Measurements from ENCODE around the gene GEMIN4.

DNA sequence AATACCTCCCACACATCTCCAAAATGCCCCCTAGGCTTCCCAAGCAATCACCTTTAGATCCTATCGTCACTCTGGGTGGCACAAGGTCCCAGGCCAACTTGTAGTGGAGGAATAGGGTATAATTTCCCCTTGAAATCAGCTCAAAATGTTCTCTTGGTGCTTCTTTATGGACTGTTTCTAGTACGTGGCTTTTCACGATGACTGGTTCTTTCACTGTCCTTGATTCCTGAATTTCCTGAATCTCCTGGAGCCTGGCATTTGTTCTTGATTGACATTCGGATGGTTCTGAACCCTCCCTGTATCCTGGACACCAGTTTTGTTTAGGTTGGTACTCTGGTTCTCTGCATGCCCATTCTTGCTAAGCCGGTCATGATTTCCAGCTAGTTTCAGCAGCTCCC, 30.5 kb downstream of the GEMIN4 start:
- TF ChIP-seq TAF1 (IDR thresholded peaks at IDR 0.05; ENCODE audit: borderline replicate concordance, low read depth, low read length) (no peak), EP300 (IDR thresholded peaks at IDR 0.05; ENCODE audit: borderline replicate concordance in 1 of 2, control insufficient read depth in 1 of 2, low read depth in 2 of 2, low read length in 2 of 2) (no peak), GABPA (IDR thresholded peaks at IDR 0.05; ENCODE audit: low read depth) (no peak), BRCA1 (IDR thresholded peaks at IDR 0.05; ENCODE audit: low read depth, low read length) (no peak), CHD4 (IDR thresholded peaks at IDR 0.05) (no peak)
- TF ChIP-seq, protein P1, sequence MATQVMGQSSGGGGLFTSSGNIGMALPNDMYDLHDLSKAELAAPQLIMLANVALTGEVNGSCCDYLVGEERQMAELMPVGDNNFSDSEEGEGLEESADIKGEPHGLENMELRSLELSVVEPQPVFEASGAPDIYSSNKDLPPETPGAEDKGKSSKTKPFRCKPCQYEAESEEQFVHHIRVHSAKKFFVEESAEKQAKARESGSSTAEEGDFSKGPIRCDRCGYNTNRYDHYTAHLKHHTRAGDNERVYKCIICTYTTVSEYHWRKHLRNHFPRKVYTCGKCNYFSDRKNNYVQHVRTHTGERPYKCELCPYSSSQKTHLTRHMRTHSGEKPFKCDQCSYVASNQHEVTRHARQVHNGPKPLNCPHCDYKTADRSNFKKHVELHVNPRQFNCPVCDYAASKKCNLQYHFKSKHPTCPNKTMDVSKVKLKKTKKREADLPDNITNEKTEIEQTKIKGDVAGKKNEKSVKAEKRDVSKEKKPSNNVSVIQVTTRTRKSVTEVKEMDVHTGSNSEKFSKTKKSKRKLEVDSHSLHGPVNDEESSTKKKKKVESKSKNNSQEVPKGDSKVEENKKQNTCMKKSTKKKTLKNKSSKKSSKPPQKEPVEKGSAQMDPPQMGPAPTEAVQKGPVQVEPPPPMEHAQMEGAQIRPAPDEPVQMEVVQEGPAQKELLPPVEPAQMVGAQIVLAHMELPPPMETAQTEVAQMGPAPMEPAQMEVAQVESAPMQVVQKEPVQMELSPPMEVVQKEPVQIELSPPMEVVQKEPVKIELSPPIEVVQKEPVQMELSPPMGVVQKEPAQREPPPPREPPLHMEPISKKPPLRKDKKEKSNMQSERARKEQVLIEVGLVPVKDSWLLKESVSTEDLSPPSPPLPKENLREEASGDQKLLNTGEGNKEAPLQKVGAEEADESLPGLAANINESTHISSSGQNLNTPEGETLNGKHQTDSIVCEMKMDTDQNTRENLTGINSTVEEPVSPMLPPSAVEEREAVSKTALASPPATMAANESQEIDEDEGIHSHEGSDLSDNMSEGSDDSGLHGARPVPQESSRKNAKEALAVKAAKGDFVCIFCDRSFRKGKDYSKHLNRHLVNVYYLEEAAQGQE (IDR thresholded peaks at IDR 0.05; ENCODE audit: low read depth, low read length): no peak
- TF ChIP-seq, protein P2, sequence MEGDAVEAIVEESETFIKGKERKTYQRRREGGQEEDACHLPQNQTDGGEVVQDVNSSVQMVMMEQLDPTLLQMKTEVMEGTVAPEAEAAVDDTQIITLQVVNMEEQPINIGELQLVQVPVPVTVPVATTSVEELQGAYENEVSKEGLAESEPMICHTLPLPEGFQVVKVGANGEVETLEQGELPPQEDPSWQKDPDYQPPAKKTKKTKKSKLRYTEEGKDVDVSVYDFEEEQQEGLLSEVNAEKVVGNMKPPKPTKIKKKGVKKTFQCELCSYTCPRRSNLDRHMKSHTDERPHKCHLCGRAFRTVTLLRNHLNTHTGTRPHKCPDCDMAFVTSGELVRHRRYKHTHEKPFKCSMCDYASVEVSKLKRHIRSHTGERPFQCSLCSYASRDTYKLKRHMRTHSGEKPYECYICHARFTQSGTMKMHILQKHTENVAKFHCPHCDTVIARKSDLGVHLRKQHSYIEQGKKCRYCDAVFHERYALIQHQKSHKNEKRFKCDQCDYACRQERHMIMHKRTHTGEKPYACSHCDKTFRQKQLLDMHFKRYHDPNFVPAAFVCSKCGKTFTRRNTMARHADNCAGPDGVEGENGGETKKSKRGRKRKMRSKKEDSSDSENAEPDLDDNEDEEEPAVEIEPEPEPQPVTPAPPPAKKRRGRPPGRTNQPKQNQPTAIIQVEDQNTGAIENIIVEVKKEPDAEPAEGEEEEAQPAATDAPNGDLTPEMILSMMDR (IDR thresholded peaks at IDR 0.05 in 2 of 3, conservative IDR thresholded peaks at IDR 0.05 in 1 of 3; ENCODE audit: control insufficient read depth in 2 of 3, extremely low read depth in 1 of 3, insufficient read depth in 1 of 3, low read depth in 3 of 3, low read length in 3 of 3): no peak
- TF ChIP-seq, protein P3, sequence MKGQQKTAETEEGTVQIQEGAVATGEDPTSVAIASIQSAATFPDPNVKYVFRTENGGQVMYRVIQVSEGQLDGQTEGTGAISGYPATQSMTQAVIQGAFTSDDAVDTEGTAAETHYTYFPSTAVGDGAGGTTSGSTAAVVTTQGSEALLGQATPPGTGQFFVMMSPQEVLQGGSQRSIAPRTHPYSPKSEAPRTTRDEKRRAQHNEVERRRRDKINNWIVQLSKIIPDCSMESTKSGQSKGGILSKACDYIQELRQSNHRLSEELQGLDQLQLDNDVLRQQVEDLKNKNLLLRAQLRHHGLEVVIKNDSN (IDR thresholded peaks at IDR 0.05; ENCODE audit: borderline replicate concordance, extremely low read length, insufficient read depth, low read depth, low read length): no peak
